ENCODE results near the gene TASOR2. TPM values are rescaled to one million over a fixed set of nuclear protein-coding genes. Genes with fewer than 3 reads are reported as not detected.

Gene TASOR2
- total RNA-seq, 1 donor from 2014 or later = 65.3 TPM

GRCh38 chr10:5683065-5683464, 1.6 kb upstream of the TASOR2 start:
- DNase-seq (ENCODE audit: low read depth, low spot score) = no peak

- peak; percentile 36 for DNase-seq (ENCODE audit: low read depth, low spot score)
Measured at GRCh38 chr10:5684971-5685763, 529 bp downstream of the TASOR2 start.

- no peak for DNase-seq (ENCODE audit: low read depth, low spot score)
Measured at GRCh38 chr10:5685764-5686240, 1.2 kb downstream of the TASOR2 start.

- no peak for DNase-seq (ENCODE audit: low read depth, low spot score)
Measured at GRCh38 chr10:5688587-5688986, 3.9 kb downstream of the TASOR2 start.

GRCh38 chr10:5691786-5692185, 7.1 kb downstream of the TASOR2 start:
- no peak for DNase-seq (ENCODE audit: low read depth, low spot score)

- no peak for DNase-seq (ENCODE audit: low read depth, low spot score)
Measured at GRCh38 chr10:5692461-5693358, 8.1 kb downstream of the TASOR2 start.

- DNase-seq (ENCODE audit: low read depth, low spot score) = no peak
Measured at GRCh38 chr10:5694573-5694972, 9.9 kb downstream of the TASOR2 start.

- no peak for DNase-seq (ENCODE audit: low read depth, low spot score)
Measured at GRCh38 chr10:5697342-5697741, 12.7 kb downstream of the TASOR2 start.

GRCh38 chr10:5698062-5698461, 13.4 kb downstream of the TASOR2 start:
- DNase-seq (ENCODE audit: low read depth, low spot score) = no peak

- no peak for DNase-seq (ENCODE audit: low read depth, low spot score)
Measured at GRCh38 chr10:5708356-5708755, 23.7 kb downstream of the TASOR2 start.

- no peak for DNase-seq (ENCODE audit: low read depth, low spot score)
Measured at GRCh38 chr10:5709865-5710264, 25.2 kb downstream of the TASOR2 start.

GRCh38 chr10:5710859-5711258, 26.2 kb downstream of the TASOR2 start:
- DNase-seq (ENCODE audit: low read depth, low spot score) = no peak

- DNase-seq (ENCODE audit: low read depth, low spot score) = no peak
Measured at GRCh38 chr10:5711642-5712041, 27.0 kb downstream of the TASOR2 start.

GRCh38 chr10:5719546-5719945, 34.9 kb downstream of the TASOR2 start:
- no peak for DNase-seq (ENCODE audit: low read depth, low spot score)

GRCh38 chr10:5720182-5720581, 35.5 kb downstream of the TASOR2 start:
- DNase-seq (ENCODE audit: low read depth, low spot score) = no peak

GRCh38 chr10:5723692-5724091, 39.1 kb downstream of the TASOR2 start:
- no peak for DNase-seq (ENCODE audit: low read depth, low spot score)

GRCh38 chr10:5730766-5731165, 46.1 kb downstream of the TASOR2 start:
- DNase-seq (ENCODE audit: low read depth, low spot score) = no peak

GRCh38 chr10:5731559-5731958, 46.9 kb downstream of the TASOR2 start:
- DNase-seq (ENCODE audit: low read depth, low spot score) = no peak

GRCh38 chr10:5732141-5732540, 47.5 kb downstream of the TASOR2 start:
- no peak for DNase-seq (ENCODE audit: low read depth, low spot score)
